GM21367 (cell line): ENCODE measurements around the gene ELOVL3.
"Not testable (repeated sequence)": the region's sequence is repeated elsewhere in the genome, so short reads cannot be mapped to it uniquely, and the experiment has no call there.

ENCODE experiments used
- ATAC-seq: cut with Tn5 transposase; IDR thresholded peaks from one replicate; pipeline ENCODE4 v1.9.1; 2021; ENCODE audit not compliant: unreplicated experiment

Gene ELOVL3, protein sequence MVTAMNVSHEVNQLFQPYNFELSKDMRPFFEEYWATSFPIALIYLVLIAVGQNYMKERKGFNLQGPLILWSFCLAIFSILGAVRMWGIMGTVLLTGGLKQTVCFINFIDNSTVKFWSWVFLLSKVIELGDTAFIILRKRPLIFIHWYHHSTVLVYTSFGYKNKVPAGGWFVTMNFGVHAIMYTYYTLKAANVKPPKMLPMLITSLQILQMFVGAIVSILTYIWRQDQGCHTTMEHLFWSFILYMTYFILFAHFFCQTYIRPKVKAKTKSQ

DNA sequence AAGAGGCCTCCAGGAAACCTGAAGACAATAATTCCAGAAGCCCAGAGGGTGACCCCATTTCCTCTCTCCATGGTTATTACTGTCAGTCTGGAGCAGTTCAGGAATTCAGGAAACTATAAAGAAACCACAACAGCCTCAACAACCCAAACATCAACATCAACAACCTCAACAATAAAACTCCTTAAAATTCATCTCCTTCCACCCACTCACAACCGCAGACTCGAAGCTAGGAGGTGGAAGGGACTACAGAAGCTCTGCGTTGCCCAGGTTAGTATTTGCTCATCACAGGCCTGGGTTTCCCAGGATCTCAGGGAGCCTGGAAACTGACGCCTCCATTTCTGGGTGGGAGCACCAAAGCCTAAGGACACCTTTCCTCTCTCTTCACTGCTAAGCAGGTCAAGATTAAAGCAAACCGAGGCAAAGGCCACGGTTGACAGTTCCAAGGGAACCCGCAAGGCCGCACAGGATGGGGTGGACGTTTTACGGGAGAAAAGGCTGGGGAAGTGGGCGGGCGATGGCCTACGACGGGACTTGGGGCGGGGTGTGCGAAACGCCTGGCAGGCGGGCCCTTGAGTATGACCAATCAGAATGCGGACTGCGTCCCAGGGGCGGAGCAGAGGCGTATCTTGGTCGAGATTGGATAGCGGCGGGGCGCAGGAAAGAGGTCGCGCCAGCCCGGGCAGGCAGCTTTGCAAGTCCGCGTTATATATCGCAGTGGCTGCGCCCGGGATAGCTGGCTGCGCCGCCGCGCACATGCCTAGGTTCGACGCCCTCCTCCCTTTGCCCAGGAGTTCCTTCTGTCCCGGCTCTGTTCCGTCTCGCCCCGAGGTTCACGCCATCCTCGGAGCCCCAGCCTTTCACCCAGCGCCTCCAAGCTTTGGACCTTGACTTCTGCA lies at the start of gene ELOVL3:
Gene ELOVL3 (plus strand): TSS at position 654 of the 896 bp plus-strand sequence. CDS start 250 bp downstream, outside the sequence.
- peak; percentile 89 for ATAC-seq

DNA sequence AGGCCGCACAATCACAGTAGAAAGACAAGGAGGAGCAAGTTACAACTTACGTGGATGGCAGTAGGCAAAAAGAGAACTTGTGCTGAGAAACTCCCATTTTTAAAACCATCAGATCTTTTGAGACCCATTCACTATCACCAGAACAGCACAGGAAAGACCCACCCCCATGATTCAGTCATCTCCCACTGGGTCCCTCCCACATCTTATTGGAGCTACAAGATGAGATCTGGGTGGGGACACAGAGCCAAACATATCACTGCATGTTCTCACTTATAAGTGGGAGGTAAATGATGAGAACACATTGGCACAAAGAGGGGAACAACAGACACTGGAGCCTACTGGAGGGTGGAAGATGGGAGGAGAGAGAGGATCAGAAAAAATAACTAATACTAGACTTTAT lies 41.5 kb upstream of the ELOVL3 start:
- ATAC-seq: no peak

DNA sequence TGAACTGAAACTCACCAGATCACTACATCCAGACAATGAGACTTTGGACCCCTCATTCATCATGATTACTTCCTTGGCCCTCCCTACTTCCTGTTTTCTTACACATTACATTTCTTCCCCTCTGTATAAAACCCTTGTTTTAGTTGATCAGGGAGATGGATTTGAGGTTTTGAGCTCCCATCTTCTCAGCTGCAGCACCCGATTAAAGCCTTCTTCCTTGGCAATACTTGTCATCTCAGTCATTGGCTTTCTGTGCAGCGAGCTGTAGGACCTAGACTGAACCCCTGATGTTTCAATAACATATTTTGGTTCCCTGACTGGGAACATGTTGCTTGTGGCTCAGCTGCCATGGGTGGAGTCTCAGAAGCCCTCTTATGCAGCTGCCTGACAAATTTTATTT lies 40.8 kb upstream of the ELOVL3 start:
- ATAC-seq: no peak

DNA sequence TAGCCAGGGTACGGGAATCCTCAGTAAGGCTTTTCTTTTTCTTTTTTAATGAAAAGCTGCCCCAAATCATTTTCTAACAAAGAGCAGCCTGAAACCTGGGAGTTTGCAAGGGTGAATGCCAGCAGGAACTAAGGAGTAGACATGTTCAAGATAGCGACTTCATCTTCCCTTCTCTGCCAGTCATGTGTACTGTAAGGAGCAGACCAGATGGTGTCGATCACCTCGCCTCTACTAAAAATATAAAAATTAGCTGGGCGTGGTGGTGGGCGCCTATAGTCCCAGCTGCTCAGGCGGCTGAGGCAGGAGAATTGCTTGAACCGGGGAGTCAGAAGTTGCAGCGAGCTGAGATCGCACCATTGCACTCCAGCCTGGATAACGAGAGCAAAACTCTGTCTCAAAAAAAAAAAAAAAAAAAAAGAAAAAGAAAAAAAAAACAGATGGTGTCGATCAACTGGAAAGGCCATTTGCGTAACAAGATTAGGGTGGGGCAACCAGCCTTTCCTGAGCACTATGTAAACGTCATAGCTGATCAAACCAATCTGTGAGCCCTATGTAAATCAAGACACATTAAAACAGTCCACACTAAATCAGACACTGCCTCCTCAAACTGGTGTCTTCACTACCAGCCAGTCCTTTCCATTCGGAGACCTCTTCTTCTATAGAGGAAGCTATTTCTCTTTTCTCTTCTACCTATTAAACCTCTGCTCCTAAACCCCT lies 40.1 kb upstream of the ELOVL3 start:
- ATAC-seq: no peak

DNA sequence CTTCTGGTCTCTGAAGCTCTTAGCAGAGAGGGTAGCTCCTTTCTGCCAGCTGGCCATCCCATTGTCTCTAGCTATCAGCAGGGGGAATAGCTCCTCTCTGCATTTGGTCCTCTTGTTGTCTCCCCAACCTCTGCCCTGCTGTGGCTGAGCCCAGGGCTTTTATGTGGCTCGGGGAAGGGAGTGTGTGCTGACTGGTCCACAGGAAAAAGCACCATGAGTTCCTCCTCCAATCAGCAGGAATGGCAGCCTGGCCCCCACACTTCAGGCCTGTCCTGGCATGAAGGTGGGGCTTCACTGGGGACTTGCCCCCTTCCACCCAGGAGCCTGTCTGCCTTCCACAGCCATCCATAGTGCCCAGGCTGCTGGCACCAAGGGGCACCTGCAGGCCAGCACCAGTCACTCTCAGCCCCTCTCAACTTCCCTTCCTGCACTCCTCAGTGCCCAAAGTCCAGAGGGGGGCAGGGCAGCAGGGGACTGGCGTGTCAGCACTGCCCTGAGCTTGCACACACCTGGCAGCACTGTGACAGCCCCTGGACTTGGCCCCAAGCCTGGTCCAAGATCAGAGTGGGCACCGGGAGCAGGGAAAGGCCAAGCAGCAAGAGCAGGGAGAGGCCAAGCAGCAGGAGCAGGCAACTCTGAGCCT lies 37.7 kb upstream of the ELOVL3 start:
- no peak for ATAC-seq

DNA sequence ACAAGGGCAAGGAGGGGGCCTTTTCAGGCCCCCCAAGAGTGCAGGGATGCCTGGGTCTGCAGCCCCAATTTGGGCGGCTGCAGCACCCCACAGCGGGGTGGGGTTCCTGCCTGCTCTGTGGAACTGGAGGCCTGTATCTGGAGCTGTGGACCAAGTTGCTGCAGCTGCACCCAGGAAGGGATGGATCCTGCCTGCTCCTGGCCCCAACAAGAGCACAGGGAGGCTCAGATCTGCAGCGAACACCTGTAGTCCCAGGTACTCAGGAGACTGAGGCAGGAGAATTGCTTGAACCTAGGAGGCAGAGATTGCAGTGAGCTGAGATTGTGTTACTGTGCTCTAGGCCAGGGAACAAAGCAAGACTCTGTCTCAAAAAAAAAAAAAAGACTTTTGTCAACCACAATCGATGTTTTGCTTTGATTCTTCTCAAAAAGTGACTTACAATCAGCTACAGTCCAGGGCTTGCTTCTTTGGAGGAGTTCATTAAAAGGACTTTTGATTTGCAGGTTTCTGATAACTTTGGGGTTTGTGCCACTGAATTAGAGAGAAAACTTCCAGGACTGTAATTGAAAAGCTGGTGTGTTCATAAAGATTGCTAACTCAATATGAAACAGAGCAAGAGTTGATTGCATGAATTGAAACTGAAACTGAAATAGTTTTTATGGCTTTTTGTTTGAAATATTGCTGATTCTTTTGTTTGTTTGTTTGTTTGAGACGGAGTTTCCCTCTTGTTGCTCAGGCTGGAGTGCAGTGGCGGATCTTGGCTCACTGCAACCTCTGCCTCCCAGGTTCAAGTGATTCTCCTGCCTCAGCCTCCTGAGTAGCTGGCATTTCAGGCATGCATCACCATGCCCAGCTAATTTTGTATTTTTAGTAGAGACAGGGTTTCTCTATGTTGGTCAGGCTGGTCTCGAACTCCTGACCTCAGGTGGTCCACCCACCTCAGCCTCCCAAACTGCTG lies 36.9 kb upstream of the ELOVL3 start:
- not testable (repeated sequence) for ATAC-seq

DNA sequence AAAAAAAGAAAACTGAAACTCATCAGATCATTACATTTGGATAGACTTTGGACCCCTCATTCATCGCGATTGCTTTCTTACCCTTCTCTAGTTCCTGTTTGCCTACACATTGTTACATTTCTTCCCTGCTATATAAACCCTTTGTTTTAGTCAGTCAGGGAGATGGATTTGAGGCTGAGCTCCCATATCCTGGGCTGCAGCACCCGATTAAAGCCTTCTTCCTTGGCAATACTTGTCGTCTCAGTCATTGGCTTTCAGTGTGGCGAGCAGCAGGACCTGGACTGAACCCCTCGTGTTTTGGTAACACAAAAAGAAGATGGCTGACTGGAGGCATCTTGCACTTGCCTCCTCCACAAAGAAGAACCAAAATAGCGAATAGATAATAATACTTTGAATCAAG lies 34.1 kb upstream of the ELOVL3 start:
- ATAC-seq: no peak

DNA sequence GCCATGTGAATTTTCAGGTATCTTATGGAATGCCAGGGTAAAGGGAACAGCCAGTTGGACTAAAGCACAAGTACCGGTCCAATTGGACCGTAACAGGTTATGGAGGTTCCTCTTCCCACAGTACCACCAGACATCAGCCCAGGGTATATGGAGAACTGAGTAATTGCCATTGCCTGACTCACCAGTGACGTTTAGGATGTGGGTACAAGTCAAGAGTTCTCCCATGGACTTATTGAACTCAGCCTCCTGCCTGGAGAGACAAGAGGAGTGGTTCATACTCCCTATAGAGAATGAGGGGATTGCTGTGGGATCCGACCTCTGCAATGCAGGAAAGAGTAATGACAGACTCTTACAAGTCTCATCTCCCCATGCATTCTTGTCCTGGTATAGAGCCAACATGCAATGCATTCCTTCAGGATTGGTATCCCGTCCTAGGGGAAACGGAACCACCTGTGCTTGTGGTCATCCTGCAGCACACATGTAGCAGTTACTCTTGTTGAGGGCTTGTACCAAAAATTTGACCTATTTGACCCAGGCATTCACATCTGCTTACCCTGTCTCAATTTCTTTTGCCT lies 30.7 kb upstream of the ELOVL3 start:
- ATAC-seq: no peak

DNA sequence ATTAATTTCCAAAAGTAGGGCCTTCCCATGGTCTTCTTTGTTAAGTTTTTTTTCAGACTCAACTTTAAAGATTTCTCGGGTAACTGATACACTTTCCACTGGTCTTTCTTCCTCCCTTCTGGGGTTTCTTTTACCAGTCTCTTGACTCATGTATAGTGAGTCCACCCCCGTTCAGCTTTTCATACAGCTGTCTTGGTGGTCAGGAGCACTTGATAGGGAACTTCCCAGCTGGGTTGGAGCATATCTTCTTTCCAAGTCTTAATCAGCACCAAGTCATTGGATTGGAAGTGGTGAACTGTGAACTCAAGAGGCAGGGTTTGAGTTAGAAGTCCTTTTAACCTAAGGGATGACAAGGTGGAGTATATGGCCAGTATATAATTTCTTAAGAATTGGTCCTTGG lies 29.2 kb upstream of the ELOVL3 start:
- no peak for ATAC-seq

DNA sequence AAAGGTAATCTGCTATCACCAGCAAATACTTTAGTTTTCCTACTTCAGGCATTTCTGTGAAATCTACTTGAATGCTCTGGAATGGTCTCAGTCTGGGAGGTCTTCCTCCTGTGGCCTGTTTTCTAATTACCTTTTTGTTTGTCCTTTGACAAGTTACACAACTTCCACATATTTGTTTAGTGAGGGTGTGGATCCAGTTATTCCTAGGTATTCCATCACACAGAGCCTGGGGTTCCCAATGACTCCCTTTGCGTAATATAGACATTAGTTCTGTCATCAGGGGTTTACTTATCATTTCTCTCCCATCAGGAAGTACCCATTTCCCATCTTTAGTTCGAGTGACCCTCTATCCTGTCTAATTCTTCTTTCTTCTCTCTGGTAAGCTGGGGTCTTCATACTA lies 28.1 kb upstream of the ELOVL3 start:
- no peak for ATAC-seq

DNA sequence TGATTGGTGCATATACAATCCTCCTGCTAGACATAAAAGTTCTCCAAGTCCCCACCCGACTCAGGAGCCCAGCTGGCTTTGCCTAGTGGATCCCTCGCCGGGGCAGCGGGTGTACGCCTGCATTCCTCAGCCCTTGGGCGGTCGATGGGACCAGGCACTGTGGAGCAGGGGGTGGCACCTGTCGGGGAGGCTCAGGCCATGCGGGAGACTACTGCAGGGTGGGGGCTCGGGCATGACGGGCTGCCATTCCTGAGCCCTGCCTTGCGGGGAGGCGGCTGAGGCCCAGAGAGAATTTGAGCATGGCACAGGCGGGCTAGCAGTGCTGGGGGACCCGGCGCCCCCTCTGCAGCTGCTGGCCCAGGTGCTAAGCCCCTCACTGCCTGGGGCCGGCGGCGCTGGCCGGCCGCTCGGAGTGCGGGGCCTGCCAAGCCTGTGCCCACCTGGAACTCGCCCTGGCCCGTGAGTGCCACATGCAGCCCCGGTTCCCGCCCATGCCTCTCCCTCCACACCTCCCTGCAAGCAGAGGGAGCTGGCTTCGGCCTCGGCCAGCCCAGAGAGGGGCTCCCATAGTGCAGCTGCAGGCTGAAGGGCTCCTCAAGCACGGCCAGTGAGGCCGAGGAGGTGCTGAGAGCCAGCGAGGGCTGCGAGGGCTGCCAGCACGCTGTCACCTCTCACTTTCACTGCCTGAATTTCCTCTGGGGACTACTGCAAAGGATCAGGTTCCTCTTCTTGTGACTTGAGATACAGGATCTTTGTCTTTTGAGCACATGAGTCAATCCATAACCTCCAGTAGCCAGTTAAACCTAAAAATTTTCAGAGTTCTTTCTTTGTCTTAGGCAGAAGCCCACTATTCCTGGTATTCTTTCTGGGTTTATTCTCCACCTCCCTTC lies 25.1 kb upstream of the ELOVL3 start:
- ATAC-seq: no peak

DNA sequence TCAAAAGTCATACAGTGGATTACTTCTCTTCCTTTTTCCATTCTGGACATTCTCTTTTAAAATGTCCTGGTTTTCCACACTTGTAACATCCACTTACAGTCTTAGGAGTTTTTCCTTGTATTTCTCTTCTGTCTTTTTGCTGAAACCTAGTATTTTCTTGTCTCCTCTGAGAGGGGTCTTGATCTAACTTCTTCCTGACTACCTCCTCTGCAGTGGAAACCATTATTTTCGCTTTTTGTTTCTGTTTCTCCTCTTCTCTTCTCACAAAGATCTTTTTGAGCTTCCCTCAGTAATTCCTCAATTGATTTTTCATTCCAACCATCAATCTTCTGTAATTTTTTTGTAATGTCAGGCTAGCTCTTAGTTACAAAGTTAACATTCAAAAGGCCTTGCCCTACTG lies 23.7 kb upstream of the ELOVL3 start:
- ATAC-seq: no peak

DNA sequence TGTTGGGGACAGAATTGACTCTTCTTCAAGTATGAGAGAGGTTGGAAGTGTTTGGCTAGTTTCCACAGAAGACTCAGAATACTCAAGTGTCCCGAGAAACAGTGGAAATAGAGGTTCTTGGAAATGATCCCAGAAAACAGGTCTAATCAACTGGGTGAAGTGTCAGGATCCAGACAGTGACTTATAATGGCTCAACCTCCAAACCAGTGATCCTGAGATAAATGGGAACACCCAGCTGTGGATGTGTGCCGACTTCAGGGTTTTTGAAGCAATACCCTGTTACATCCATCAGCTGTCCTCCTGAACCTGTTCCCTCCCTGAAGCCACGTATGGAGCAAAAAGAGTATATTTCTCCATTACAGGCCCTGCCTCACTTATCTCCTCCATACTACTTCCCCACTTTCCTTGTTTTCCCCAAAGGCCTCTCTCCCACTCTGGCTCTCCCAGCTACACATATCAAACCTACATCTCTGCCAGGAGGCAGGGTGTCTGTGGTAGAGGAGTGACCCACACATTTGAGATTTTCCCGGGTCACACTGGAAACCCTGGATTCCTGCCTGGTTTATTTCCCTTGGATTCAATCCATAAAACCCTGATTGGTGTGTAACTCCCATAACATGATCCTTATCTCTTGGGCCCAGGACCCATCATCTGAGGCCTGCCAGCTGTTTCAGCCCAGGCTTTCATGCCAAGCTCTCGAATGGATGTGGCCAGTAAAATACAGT lies 17.6 kb upstream of the ELOVL3 start:
- ATAC-seq: no peak

DNA sequence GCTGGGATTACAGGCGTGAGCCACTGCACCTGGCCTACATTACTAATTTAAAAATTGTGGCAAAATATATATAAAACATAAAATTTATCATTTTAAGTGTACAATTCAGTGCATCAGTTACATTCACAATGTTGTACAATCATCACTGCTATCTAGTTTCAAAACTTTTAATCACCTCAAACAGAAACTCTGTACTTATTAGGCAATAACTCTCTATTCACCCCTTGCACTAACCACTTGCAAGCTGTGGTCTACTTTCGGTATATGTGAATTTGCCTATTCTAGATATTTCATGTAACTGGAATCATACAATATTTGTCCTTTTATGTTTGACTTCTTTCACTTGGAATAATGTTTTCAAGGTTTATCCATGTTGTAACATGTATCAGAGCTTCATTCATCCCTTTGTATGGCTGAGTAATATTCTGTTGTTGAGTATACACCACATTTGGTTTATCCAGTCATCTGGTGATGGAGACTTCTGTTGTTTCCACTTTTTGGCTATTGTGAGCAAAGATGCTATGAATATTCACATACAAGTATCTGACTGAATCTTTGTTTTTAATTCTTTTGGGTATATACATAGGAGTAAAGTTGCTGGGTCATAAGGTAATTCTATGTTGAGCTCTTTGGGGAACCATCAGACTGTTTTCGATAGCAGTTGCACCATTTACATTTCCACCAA lies 14.3 kb upstream of the ELOVL3 start:
- ATAC-seq: no peak

DNA sequence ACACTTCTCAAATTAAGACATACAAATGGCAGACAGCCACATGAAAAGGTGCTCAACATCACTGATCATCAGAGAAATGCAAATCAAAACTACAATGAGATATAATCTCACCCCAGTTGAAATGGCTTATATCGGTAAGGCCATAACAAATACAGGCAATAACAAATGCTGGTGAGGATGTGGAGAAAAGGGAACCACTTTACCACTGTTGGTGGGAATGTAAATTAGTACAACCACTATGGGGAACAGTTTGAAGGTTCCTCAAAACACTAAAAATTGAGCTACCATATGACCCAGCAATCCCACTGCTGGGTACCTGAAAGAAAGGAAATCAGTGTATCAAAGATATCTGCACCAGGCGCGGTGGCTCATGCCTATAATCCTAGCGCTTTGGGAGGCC lies 12.5 kb upstream of the ELOVL3 start:
- ATAC-seq: not testable (repeated sequence)

DNA sequence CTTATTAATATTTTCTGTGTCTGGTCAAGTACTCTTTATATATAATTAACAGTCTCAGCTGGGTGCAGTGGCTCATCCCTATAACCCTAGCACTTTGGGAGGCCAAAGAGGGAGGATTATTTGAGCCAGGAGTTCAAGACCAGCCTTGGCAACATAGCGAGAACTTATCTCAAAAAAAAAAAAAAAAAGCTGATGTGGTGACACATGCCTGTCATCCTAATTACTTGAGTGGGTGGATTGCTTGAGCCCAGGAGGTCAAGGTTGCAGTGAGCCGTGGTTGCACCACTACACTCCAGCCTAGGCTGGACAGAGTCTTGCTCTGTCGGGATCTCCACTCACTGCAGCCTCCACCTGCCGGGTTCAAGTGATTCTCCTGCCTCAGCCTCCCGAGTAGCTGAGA lies 6.7 kb upstream of the ELOVL3 start:
- no peak for ATAC-seq

DNA sequence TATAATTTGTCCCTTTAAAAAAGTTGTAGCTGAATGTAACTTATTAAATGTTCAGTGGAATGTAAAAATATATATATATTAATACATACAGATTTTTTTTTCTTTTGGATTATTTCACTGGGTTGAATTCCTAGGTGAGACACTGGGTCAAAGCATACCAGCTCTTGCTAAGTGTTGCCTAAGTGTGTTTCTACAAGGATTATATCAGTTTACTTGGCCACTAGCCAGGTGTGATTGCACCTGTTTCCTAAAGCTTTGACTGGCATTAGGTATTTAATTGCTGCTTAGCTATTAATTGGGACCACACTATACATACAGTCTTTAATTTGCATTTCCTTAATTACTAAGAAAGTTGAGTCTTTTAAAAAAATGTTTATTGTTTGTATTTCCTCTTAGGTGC lies 5.5 kb upstream of the ELOVL3 start:
- no peak for ATAC-seq

DNA sequence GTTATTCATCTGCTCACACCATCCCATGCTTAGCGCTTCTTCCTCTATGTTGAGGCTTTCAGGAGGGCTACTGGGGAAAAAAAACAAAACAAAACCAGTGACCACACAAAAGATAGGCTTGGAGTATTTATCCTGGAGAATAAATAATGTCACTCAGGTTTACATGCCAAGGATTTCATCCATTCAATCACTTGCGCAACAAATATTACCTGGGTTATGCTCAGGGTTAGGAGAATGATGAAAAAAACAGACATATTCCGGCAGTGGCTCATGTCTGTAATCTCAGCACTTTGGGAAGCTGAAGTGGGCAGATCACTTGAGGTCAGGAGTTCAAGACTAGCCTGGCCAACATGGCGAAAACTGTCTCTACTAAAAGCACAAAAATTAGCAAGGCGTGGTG lies 3.3 kb upstream of the ELOVL3 start:
- no peak for ATAC-seq
